PC-9 (cell line): ENCODE results near the gene RNF187. TPM values are rescaled to one million over a fixed set of nuclear protein-coding genes. Genes with fewer than 3 reads are reported as not detected.

Source experiments
- BruUV-seq: library from RNA; stranded (reverse); fragments of 400-500 nt; replicated peaks from 2 replicates; lab custom pipeline; 2021; lab: Mats Ljungman, UMichigan
- CTCF ChIA-PET: fragments of 300-600 bp; sonication (Branson Sonifier 250); formaldehyde crosslinking; loops from one replicate; lab custom pipeline; 2022; ENCODE audit warnings: antibody characterized with exemption; lab: Charles Lee
- POLR2A ChIA-PET: fragments of 300-600 bp; sonication (Branson Sonifier 250); formaldehyde crosslinking; loops from one replicate; lab custom pipeline; 2022; ENCODE audit warnings: antibody characterized with exemption; ENCODE audit not compliant: unreplicated experiment; lab: Charles Lee
- DNase-seq, 2 experiments: peaks; one replicate each; pipeline versions ENCODE4 v3.0.0 to v3.0.0-alpha.2; 2015 to 2022; ENCODE audit warnings: mixed read lengths in 1 of 2
- H2AFZ ChIP-seq: fragments of 200-600 bp; sonication (generic); 2 replicates; pipeline ENCODE4 v1.8.1; 2017; ENCODE audit warnings: antibody characterized with exemption
- H3F3A ChIP-seq: fragments of 200-600 bp; sonication (generic); 2 replicates; pipeline ENCODE4 v1.8.1; 2017; ENCODE audit warnings: antibody characterized with exemption, mild to moderate bottlenecking, low read depth; ENCODE audit not compliant: insufficient read depth
- H3K27ac ChIP-seq: fragments of 200-600 bp; sonication (generic); 2 replicates; pipeline ENCODE4 v1.6.1; 2016; ENCODE audit warnings: mixed run types
- H3K27me3 ChIP-seq: fragments of 200-600 bp; sonication (generic); 2 replicates; pipeline ENCODE4 v1.6.1; 2016; ENCODE audit warnings: low read depth, mixed run types; ENCODE audit not compliant: insufficient read depth
- H3K36me3 ChIP-seq: fragments of 200-600 bp; sonication (generic); 2 replicates; pipeline ENCODE4 v1.6.1; 2016; ENCODE audit warnings: low read depth, mixed run types
- H3K4me1 ChIP-seq: fragments of 200-600 bp; sonication (generic); replicated peaks from 2 replicates; pipeline ENCODE4 v1.6.1; 2016; ENCODE audit warnings: mixed run types; ENCODE audit not compliant: insufficient read depth
- H3K4me2 ChIP-seq: fragments of 200-600 bp; sonication (generic); 2 replicates; pipeline ENCODE4 v1.6.1; 2017; ENCODE audit warnings: mixed run types
- H3K4me3 ChIP-seq: fragments of 200-600 bp; sonication (generic); 2 replicates; pipeline ENCODE4 v1.6.1; 2016; ENCODE audit warnings: mixed run types
- H3K79me2 ChIP-seq: fragments of 200-600 bp; sonication (generic); 2 replicates; pipeline ENCODE4 v1.6.1; 2017; ENCODE audit warnings: low read depth, mixed run types
- H3K9me2 ChIP-seq: fragments of 200-600 bp; sonication (generic); 2 replicates; pipeline ENCODE4 v1.8.1; 2017; ENCODE audit warnings: mild to moderate bottlenecking; ENCODE audit not compliant: insufficient read depth
- H3K9me3 ChIP-seq: fragments of 200-600 bp; sonication (generic); 2 replicates; pipeline ENCODE4 v1.8.1; 2016; ENCODE audit warnings: low read depth; ENCODE audit not compliant: insufficient read depth
- H4K20me1 ChIP-seq: fragments of 200-600 bp; sonication (generic); 2 replicates; pipeline ENCODE4 v1.8.1; 2017; ENCODE audit not compliant: insufficient read depth
- EZH2 ChIP-seq: fragments of 200-600 bp; sonication (generic); IDR thresholded peaks from 2 replicates; pipeline ENCODE4 v1.8.0; 2017; ENCODE audit warnings: antibody characterized with exemption, low read depth
- intact Hi-C: fragments of 100-400 bp; cut with micrococcal nuclease; formaldehyde crosslinking; loops from one replicate; pipeline ENCODE4 v1.10.0; 2022; ENCODE audit not compliant: unreplicated experiment
- total RNA-seq: library from RNA; stranded (reverse); gene quantifications from 2 replicates; pipeline ENCODE4 v1.2.3, GENCODE V29; 2021
- TF ChIP-seq, protein P1 (sequence below): fragments of 200-600 bp; sonication (generic); conservative IDR thresholded peaks from 2 replicates; pipeline ENCODE4 v1.6.1; 2017; ENCODE audit warnings: mixed run types, antibody characterized with exemption, mild to moderate bottlenecking, moderate library complexity

The RNF187 gene
- total RNA-seq, 1 experiment from 2014 or later: 182 TPM

DNA sequence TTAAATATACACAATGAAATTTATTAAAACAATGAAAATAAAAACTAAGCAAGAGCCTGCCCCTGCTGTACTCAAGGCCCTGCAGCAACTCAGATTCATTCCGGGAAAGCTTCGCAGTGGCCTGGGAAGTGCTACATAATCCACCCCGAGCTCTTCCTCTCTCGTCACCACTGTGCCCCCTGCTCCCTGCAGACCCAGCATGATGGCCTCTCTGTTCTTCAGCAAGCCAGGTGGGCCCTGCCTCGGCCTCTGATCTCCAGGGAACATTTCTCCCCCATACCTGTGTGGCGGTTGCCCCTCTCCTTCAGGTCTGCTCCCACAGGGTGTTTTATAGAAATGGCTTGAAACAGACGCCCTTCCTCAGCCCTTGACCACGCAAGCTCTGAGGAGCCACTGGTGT lies 10.6 kb downstream of the RNF187 start:
- ChIA-PET POLR2A (no interaction called here), CTCF (interaction anchor here (0.7 kb wide), 1 partner anchor 211 kb away, joined by 4 read pairs; no protein-coding TSS in a partner anchor)
- Histone ChIP-seq H3K4me3 (no peak overlapping the region), H4K20me1 (no peaks in the 10 kb centered on the region; the same call in 1 of the 2 replicates), H3K79me2 (no peaks in the 10 kb centered on the region), H3K27me3 (no peaks in the 10 kb centered on the region), H3K9me3 (no peaks in the 10 kb centered on the region), H3K36me3 (peaks cover 3% of the 10 kb centered on the region; the same call in 1 of the 2 replicates), H3K27ac (no peak overlapping the region), H2AFZ (no peak overlapping the region), H3K4me1 (no peaks in the 10 kb centered on the region), H3K4me2 (no peak overlapping the region), H3K9me2 (no peaks in the 10 kb centered on the region), H3F3A (no peaks in the 10 kb centered on the region)
- TF ChIP-seq, protein P1, sequence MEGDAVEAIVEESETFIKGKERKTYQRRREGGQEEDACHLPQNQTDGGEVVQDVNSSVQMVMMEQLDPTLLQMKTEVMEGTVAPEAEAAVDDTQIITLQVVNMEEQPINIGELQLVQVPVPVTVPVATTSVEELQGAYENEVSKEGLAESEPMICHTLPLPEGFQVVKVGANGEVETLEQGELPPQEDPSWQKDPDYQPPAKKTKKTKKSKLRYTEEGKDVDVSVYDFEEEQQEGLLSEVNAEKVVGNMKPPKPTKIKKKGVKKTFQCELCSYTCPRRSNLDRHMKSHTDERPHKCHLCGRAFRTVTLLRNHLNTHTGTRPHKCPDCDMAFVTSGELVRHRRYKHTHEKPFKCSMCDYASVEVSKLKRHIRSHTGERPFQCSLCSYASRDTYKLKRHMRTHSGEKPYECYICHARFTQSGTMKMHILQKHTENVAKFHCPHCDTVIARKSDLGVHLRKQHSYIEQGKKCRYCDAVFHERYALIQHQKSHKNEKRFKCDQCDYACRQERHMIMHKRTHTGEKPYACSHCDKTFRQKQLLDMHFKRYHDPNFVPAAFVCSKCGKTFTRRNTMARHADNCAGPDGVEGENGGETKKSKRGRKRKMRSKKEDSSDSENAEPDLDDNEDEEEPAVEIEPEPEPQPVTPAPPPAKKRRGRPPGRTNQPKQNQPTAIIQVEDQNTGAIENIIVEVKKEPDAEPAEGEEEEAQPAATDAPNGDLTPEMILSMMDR: no peak
- no peak for TF ChIP-seq EZH2
- DNase-seq: no peak
- BruUV-seq: no TSS peak
- intact Hi-C loops: no loop called here

DNA sequence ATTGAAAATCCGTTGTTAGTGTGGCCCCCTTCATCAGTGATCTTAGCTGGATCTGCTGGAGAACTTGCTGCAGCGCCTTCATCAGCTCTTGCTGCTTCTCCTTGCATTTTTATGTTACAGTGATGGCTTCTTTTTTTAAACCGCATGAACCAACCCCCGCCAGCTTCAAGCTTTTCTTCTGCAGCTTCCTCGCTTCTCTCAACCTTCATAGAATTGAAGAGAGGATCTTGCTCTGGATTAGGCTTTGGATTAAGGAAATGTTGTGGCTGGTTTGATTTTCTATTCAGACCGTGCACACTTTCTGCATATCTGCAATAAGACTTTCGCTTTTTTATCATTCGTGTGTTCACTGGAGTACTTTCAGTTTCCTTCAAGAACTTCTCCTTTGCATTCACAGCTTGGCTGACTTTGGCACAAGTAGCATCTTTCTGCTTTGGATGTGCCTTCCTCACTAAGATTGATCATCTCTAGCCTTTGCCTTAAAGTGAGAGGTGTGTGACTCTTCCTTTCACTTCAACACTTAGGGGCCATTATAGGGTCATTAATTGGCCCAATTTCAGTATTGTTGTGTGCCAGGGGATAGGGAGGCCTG lies 13.1 kb downstream of the RNF187 start:
- Histone ChIP-seq H3K27me3 (no peaks in the 10 kb centered on the region), H3K4me3 (no peak overlapping the region), H2AFZ (no peak overlapping the region), H3F3A (peaks cover 4% of the 10 kb centered on the region; the same call in 1 of the 2 replicates), H3K36me3 (no peaks in the 10 kb centered on the region), H3K79me2 (no peaks in the 10 kb centered on the region), H3K4me1 (no peaks in the 10 kb centered on the region), H3K27ac (no peak overlapping the region), H3K9me2 (no peaks in the 10 kb centered on the region), H3K4me2 (no peak overlapping the region), H3K9me3 (no peaks in the 10 kb centered on the region), H4K20me1 (no peaks in the 10 kb centered on the region)
- ChIA-PET CTCF (no interaction called here), POLR2A (no interaction called here)
- TF ChIP-seq, protein P1: no peak
- no peak for TF ChIP-seq EZH2
- BruUV-seq: no TSS peak
- no peak for DNase-seq
- intact Hi-C loops: loop anchor here (5.0 kb wide), 1 partner anchor 93 kb away; the partner anchor contains the start of gene TRIM11

- Histone ChIP-seq H3K9me3 (no peaks in the 10 kb centered on the region), H3F3A (peaks cover 6% of the 10 kb centered on the region; the same call in 1 of the 2 replicates), H3K36me3 (no peaks in the 10 kb centered on the region), H4K20me1 (no peaks in the 10 kb centered on the region), H3K27ac (no peak overlapping the region), H3K4me1 (no peaks in the 10 kb centered on the region), H3K4me3 (no peak overlapping the region), H2AFZ (no peak overlapping the region), H3K4me2 (no peak overlapping the region), H3K79me2 (no peaks in the 10 kb centered on the region), H3K27me3 (no peaks in the 10 kb centered on the region), H3K9me2 (no peaks in the 10 kb centered on the region)
- no peak for TF ChIP-seq EZH2
- TF ChIP-seq, protein P1: peak; percentile 94
- peak; percentile 46 to 82 for DNase-seq
- CTCF ChIA-PET: interaction anchor here (0.9 to 1.1 kb wide), 2 partner anchors 13 to 15 kb away, joined by 3 to 10 read pairs; no protein-coding TSS in a partner anchor
- intact Hi-C loops: loop anchor here (5.0 kb wide), 1 partner anchor 94 kb away; the partner anchor contains the start of gene TRIM11
- POLR2A ChIA-PET: no interaction called here
- no TSS peak for BruUV-seq
These were observed 14.0 kb downstream of the RNF187 start for GRCh38 chr1:228500901-228501871.
